Pancreas (tissue), 10 donors: ENCODE data around the gene ZFYVE26. TPM values are rescaled to one million over a fixed set of nuclear protein-coding genes. Genes with fewer than 3 reads are reported as not detected.
A peak's percentile ranks its signal among the peaks of the same experiment; 100 is the strongest.

Experiments
- ATAC-seq, 4 donors: fragments of 200-7000 bp; cut with Tn5 transposase; one replicate each; pipeline versions ENCODE4 v1.8.0 to v1.9.1; 2020; ENCODE audit warnings: mild to moderate bottlenecking in 4 of 4, moderate library complexity in 4 of 4
- DNase-seq, 6 donors: peaks; one replicate each; pipeline ENCODE4 v3.0.0-alpha.2; 2020
- FAIRE-seq: peaks from 2 replicates; lab custom pipeline; 2012; peaks lifted over from hg19 to GRCh38; lab: Jason Lieb, UNC
- H3K27ac ChIP-seq, 4 donors: fragments of 200-600 bp; sonication (generic); 1 replicate in 3 of 4; 2 replicates in 1 of 4; pipeline versions ENCODE4 v1.5.0 to v1.8.0; 2020
- H3K27me3 ChIP-seq, 4 donors: fragments of 200-600 bp; one replicate each; pipeline ENCODE4 v1.8.0; 2021
- H3K36me3 ChIP-seq, 3 donors: fragments of 200-600 bp; sonication (generic) in 1 of 3; one replicate each; pipeline versions ENCODE4 v1.5.0 to v1.8.0; 2020 to 2021
- H3K4me1 ChIP-seq, 3 donors: fragments of 200-600 bp; one replicate each; pipeline ENCODE4 v1.8.0; 2021
- H3K4me3 ChIP-seq, 4 donors: fragments of 200-600 bp; sonication (generic) in 2 of 4; one replicate each; pipeline versions ENCODE4 v1.5.0 to v1.8.0; 2020 to 2021
- H3K9me3 ChIP-seq, 4 donors: fragments of 200-600 bp; one replicate each; pipeline ENCODE4 v1.8.0; 2021
- CTCF ChIP-seq, 4 donors: fragments of 200-600 bp; sonication (generic) in 3 of 4; IDR thresholded peaks; one replicate each; pipeline versions ENCODE4 v1.5.0 to v1.8.0; 2021; ENCODE audit warnings: antibody characterized with exemption in 4 of 4
- WGBS, 2 donors: extraction: QIAGEN DNeasy Blood & Tissue Kit; methylation state at CpG; one replicate each; pipeline ENCODE4 v1.1.7; 2013; 5-methylcytosine and 5-hydroxymethylcytosine counted together
- intact Hi-C, 3 donors: fragments of 100-400 bp; cut with DNase I; formaldehyde crosslinking; loops; one replicate each; pipeline versions ENCODE4 v1.11.1 to v1.14.2; 2022
- polyA plus RNA-seq, 2 donors: library from polyadenylated mRNA; stranded (reverse); fragments of 200-250 nt; gene quantifications; one replicate each; pipeline ENCODE4 v1.2.3, GENCODE V29; 2013
- total RNA-seq, 6 donors: library from RNA; stranded (reverse); fragmentation: NEBNext Ultra II Directional in 4 of 6; extraction: Animal tissue kit (Norgen Biotek cat#: 25700) in 4 of 6; gene quantifications; one replicate each; pipeline versions ENCODE4 v1.2.1 to v1.2.4, GENCODE V29; 2021 to 2023
- donor health status: healthy with polysubstance abuse.
- donor health status: DM: no; HTN: no; CAD: no; lungs with moderate emphysema.
- donor health status: DM: no; HTN: no; CAD: no.
- donor health status: control.
- donor health status: control.
- donor health status: Bipolar disorder and iron deficiency.
- donor health status: DM: yes; HTN: yes; CAD: no.
- donor health status: DM: no; HTN: no; CAD: no.
- donor health status: DM: no; HTN: no; CAD: no.
- donor health status: DM: yes; HTN: yes; CAD: no.

Gene ZFYVE26
- total RNA-seq (10 to 100 TPM in 1 of 6 donors, 1 to 10 TPM in 5; 5.7 to 16.0 (median 8.8) TPM), polyA plus RNA-seq (1 to 10 TPM; 5.5 to 6.0 TPM)

DNA sequence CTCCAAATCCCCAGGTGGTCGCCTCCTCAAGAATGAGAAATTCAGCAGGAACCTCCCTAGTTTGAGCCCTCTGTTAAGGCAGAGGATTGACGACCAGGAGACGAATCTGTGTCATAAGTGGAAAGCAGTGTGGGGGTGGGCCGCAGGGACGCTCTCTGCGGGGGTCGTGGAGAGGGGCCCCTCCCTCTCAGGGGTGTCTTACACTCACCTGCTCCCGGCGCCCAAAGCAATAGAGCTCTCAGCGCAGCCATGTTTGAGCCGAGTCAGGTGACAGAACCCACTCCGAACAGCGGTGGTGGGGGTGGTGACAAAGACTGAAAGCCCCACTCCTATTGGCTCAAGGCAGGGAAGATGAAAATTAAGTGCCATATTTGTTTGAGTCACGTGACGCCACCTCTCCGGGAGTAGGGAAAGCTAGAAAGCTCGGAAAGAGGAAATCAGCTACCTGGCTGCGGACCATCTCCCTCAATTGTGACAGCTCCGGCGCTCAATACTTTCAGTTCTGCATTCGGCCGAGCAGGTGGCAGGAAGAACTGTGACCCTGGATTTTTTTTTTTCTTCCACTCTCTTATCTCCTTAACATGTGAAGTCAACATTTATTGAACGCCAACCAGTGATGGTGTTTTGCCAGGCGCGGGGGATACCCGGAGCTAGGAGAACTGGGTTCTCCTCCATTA is at the start of gene ZFYVE26:
Gene ZFYVE26 (minus strand): TSS at position 265 of the 677 bp plus-strand sequence. CDS start 627 bp downstream, outside the sequence.
- Histone ChIP-seq H3K36me3 (no peaks in the 10 kb centered on the region), H3K27ac (peak within 1 kb of the TSS; percentile 51 to 90 (median 83)), H3K4me1 (peaks cover 0 to 25% (median 7%) of the 10 kb centered on the region in 3 donors), H3K27me3 (no peaks in the 10 kb centered on the region), H3K9me3 (no peaks in the 10 kb centered on the region), H3K4me3 (peak within 1 kb of the TSS; percentile 55 to 85 (median 72))
- DNase-seq, result peak; percentile 85 to 96 (median 92)
- 0% methylated on average over 26 of the region's 26 CpGs for WGBS, 2 donors
- ATAC-seq, result peak; percentile 85 to 93 (median 89)
- peak; percentile 80 for FAIRE-seq
- intact Hi-C loops, result no loop called here
- TF ChIP-seq CTCF (IDR thresholded peaks at IDR 0.05), result no peak

GRCh38 chr14:67863223-67863622 is 46.8 kb upstream of the ZFYVE26 start:
- Histone ChIP-seq H3K27ac (no peak overlapping the region), H3K4me3 (no peak overlapping the region), H3K36me3 (no peaks in the 10 kb centered on the region), H3K9me3 (no peaks in the 10 kb centered on the region), H3K27me3 (no peaks in the 10 kb centered on the region), H3K4me1 (no peaks in the 10 kb centered on the region)
- 86 to 93% methylated on average over 2 of the region's 2 CpGs for WGBS, 2 donors
- ATAC-seq, result no peak
- intact Hi-C loops, result no loop called here
- TF ChIP-seq CTCF (IDR thresholded peaks at IDR 0.05), result no peak
- no peak for DNase-seq
- no peak for FAIRE-seq

GRCh38 chr14:67859169-67859749 is 42.9 kb upstream of the ZFYVE26 start:
- WGBS, 2 donors, result 89 to 92% methylated on average over 1 of the region's 1 CpG
- H3K27ac ChIP-seq, result no peak overlapping the region
- no peak for FAIRE-seq

DNA sequence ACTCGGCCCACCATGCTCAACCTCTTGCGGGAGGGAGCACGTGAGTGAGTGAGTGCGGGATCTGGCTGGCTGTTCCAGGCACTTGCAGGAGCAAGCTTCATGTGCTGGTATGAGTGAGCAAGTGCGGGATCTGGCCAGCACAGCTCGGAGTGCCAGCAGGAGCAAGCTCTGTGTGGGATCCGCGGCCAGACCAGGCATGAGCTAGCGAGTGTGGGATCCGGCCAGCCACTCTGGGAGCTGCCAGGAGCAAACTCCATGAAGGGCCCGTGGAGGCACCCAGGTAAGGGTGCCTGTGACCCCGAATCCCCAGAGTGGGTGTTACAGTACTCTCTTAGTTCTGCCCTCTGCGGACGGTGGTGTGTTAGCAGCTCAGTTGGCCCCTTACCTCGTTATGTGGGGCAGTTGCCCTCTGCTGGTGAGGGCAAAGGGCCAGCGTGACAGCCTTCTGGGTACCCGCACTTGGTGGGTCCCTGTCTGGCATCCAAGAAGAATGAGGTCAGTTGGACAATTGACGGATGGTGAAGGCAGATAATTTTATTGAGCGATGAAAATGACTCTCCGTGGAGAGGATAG is 41.5 kb upstream of the ZFYVE26 start:
- Histone ChIP-seq H3K27ac (no peak overlapping the region), H3K4me1 (peaks cover 0 to 7% (median 6%) of the 10 kb centered on the region in 3 donors), H3K4me3 (no peak overlapping the region), H3K9me3 (no peaks in the 10 kb centered on the region), H3K27me3 (no peaks in the 10 kb centered on the region), H3K36me3 (no peaks in the 10 kb centered on the region)
- FAIRE-seq (no peak), DNase-seq (peak in 1 of 6 donors; percentile 42), ATAC-seq (no peak)
- no peak for TF ChIP-seq CTCF (IDR thresholded peaks at IDR 0.05)
- WGBS, 2 donors, result 93 to 94% methylated on average over 20 of the region's 20 CpGs
- intact Hi-C loops, result no loop called here

More at GRCh38 chr14:67859169-67859749, 42.9 kb upstream of the ZFYVE26 start:
- Histone ChIP-seq H3K4me3 (no peak overlapping the region), H3K9me3 (no peaks in the 10 kb centered on the region), H3K4me1 (peaks cover 0 to 7% (median 6%) of the 10 kb centered on the region in 3 donors), H3K36me3 (no peaks in the 10 kb centered on the region), H3K27me3 (no peaks in the 10 kb centered on the region)
- no peak for DNase-seq
- TF ChIP-seq CTCF (IDR thresholded peaks at IDR 0.05), result no peak
- ATAC-seq, result no peak
- intact Hi-C loops, result no loop called here
